HPDE6-E6E7 (cell line): ENCODE data around the gene AAGAB.
"Not testable (repeated sequence)": the region's sequence is repeated elsewhere in the genome, so short reads cannot be mapped to it uniquely, and the experiment has no call there.

Experiments used
- DNase-seq: peaks from one replicate; pipeline ENCODE4 v3.0.0; 2011; ENCODE audit warnings: missing footprints; ENCODE audit errors: extremely low spot score

The AAGAB gene

DNA sequence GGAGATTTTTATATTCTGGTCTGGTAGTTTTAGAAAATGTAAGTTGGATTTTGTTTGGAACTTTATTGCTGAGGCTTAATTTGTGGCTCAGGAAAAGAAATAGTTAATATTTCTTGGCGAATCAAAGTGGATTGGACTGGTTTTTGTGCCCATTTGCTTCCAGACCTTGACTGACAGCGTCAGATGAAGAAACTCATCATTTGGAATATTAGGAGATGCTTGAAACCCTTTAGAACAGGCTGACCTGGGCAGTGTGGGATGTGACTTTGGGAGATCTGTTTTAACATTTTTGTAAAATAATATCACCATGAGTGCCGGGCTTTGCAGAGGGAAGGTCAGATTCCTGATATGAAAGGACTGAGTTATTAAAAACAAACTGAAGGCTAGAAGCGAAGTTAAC, 83.0 kb downstream of the AAGAB start:
- no peak for DNase-seq

DNA sequence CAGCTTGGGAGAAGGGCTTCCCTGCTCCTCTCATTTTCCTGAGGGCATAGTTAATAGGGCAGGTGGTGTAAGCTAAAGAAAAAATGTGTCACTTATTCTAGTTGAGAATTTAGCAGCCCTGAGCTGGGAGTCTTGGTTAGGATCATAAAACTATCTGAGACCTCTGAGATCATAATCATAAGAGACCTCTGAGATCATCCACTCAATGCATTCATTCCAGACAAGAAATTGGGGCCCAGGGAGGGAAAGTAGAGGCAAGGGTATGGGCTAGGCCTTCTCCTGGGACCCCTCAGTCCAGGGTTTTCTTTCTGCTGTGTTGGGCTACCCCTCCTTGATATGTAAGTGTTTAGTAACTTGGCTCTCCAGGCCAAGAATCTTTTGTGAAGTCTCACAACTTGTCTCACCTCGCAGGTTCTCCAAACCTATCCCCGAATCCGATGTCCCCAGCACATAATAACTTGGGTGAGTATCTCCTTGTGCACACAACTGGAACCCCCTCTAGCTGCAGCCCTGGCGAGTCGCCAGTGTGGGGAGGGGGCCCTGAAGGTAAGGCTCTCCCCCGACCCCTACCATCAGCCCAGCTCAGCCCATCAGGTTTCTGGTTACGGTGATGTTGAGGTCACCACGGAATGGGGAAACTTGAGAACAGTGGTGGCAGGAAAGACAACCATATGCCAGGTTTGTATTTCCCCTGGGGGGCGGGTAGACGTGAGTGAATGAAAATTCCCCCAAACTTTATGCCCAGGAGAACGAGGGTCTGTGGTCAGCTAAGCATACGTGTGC, 84.1 kb downstream of the AAGAB start:
- no peak for DNase-seq

DNA sequence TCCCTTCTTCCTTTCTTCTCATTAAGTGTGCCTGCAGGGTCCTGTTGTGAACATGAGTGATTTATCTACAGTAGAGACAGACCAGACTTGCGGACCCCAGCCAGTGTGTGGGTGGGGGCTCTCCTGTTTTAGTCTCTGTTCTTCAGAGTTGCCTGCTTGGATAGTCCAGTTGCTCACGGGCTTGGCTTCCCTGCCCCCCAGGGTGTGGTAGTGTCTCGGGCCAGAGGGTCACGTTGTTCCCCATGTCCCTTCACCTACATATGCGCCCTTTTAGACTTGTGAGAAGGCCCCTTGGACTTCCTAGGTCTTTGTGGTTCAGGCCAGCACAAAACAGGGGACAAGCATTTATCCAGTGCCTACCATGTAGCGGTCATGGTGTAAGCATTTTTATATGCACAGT, 85.8 kb downstream of the AAGAB start:
- DNase-seq, result no peak

GRCh38 chr15:67167091-67167490, 87.4 kb downstream of the AAGAB start:
- no peak for DNase-seq

DNA sequence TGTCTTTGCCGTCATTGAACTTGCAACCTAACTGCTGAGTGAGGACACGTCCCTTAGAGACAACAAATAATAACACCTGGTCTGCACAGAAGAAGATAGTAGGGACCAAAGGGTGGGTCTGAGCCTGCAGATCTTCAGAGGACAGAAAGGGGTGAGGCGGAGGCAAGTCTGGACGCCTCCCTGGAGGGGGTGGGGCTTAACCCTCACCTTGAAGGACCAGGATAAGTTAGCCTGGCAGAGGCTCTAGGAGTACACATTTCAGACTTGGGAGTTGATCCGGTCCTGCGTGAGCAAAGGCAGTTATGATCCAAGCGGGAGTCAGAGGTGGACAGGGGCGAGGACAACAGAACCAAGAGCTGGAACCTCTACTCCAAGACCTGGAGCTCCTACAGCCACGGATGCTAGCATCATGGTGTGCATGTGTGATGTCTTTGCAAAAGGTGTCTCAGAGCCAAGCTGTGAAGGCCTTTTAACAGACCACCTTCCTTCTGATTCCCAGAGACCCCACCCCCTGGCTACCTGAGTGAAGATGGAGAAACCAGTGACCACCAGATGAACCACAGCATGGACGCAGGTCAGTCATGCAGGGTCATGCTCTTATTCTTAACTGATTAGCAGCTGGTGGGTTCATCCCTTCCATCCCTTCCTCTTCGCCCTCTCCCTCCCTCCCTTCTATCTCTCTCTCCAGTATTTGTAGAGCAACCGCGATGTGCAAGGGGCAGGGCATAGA, 88.0 kb downstream of the AAGAB start:
- DNase-seq, result no peak

- no peak for DNase-seq
Measured at GRCh38 chr15:67165254-67166253, 88.9 kb downstream of the AAGAB start.

DNA sequence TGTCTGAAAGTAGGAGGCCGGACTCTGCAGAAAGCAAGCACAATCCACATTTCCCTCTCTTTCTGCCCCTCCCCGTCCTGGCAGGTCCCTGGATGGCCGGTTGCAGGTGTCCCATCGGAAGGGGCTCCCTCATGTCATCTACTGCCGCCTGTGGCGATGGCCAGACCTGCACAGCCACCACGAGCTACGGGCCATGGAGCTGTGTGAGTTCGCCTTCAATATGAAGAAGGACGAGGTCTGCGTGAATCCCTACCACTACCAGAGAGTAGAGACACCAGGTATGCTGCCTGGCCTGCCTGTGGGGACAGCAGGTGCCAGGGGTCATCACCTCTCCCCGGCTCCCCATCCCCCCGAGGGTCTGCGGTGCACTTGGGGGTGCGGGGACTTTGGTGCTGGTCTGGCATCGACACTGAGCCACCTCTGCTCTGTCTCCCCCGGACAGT, 89.6 kb downstream of the AAGAB start:
- no peak for DNase-seq

GRCh38 chr15:67164401-67164791, 90.1 kb downstream of the AAGAB start:
- no peak for DNase-seq

DNA sequence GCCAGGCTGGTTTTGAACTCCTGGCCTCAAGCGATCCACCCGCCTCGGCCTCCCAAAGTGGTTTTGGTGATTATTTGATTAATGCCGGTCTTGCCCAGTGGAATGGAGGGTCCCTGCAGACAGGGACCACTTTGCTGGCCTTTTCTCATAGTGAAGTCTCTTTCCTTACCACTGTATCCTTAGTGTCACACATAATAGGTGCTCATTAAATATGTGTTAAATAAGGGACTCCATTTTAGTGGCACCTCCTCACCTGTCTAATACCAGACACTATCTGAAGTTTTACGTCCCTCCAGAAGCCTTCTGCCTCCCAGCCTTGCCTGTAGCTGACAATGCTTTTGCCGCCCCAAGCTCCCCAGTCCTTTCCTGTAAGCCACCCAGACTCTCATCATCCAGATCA, 91.3 kb downstream of the AAGAB start:
- no peak for DNase-seq

DNA sequence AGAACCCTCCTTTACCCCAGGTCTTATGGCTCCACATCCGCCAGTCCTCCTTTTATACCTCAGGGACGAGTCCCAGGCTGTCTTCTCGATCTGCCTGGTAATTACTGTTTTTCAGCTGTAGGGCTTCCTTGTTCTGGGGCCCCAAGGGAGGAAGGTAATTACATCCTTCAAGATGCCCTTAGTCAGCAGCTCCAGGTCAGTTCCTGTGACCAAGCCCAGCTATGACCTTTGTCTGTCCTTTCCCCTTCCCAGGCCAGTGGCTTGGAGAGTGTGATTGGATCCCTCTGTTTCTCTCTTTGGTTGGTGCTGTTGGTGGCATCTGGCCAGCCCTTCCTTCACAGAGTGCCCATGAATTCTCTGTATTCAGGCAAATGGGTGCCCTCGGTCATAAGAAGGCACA, 92.6 kb downstream of the AAGAB start:
- DNase-seq, result no peak

GRCh38 chr15:67161412-67161811, 93.0 kb downstream of the AAGAB start:
- no peak for DNase-seq

DNA sequence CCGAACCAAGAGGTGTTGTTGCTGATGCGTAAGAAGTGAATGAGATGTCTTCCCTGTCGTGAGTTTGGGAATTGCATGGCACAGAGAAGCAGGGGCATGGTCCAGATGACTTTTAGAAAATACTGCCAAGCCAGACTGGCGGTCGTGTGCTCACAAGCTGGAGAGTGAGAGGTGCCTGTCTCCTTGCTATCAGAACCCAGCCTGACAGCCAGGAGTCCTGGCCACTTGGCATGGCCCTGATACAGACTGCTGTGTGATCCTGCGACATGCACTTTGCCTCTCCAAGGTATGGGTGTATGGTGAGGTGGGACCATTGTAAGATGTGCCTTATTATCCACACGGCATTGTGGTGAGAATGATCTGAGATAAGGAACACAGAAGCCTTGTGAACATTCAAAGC, 96.1 kb downstream of the AAGAB start:
- DNase-seq, result no peak

- no peak for DNase-seq
Measured at GRCh38 chr15:67157521-67158252, 96.8 kb downstream of the AAGAB start.

DNA sequence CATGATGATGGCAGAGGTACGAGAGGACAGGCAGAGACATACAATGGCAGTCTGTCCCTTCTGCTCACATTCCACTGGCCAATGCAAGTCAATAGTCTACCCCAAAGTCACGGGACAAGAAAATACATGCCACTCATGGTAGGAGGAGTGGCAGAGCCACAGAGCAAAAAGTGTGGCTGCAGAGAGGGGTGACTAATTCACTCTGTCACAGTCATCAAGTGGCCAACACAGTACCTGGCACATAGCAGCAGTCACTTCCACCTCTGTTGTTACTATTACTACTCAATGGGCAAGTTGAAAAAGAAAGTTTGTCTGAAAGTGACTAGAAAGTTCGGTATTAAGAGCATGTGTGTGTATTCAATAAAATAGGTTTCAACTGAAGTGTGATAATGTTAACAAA, 97.6 kb downstream of the AAGAB start:
- DNase-seq, result no peak

DNA sequence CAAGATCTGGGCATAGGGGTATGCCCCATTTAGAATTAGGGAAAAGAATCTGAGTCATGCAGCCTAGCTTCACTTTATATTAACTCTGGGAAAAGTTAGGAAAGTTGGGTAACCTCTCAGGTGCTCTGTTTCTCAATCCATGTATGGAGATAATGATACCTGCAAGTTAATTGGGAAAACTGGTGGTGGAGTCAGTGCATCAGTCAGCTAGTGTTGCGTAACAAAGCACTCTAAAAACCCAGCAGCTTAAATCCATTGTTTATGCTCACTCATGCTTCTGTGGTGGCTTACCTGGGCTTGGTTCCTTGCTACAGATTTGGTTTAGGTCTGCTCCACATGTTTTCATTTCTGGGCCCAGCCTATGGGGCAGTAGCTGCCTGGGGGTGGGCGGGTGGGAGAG, 98.0 kb downstream of the AAGAB start:
- DNase-seq, result no peak

GRCh38 chr15:67154249-67154648, 100.2 kb downstream of the AAGAB start:
- DNase-seq, result no peak

GRCh38 chr15:67153044-67153443, 101.4 kb downstream of the AAGAB start:
- not testable (repeated sequence) for DNase-seq

GRCh38 chr15:67152429-67152828, 102.0 kb downstream of the AAGAB start:
- DNase-seq, result no peak
